ENCODE data around the gene RBM3.
A peak's percentile ranks its signal among the peaks of the same experiment; 100 is the strongest.

Gene RBM3

DNA sequence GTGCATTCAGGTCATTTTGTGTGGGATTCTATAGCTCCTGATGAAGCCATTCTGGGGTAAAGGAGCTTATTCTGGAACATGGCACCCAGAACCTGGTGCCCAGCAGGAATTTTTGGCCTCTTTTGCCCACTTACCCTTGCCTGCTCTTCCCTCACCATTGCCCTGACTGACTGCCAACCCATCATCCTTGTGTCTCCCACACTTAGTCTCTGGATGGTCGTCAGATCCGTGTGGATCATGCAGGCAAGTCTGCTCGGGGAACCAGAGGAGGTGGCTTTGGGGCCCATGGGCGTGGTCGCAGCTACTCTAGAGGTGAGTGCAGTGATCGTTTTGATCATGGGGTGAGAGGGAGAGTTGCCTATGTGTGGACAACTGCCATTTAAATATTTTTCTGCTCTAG lies 1.8 kb downstream of the RBM3 start:
- H3K4me1 ChIP-seq (ENCODE audit: low read length) = 0 out of 2 replicates have a peak, but pooled peaks cover 4% of the 10 kb centered on the region

DNA sequence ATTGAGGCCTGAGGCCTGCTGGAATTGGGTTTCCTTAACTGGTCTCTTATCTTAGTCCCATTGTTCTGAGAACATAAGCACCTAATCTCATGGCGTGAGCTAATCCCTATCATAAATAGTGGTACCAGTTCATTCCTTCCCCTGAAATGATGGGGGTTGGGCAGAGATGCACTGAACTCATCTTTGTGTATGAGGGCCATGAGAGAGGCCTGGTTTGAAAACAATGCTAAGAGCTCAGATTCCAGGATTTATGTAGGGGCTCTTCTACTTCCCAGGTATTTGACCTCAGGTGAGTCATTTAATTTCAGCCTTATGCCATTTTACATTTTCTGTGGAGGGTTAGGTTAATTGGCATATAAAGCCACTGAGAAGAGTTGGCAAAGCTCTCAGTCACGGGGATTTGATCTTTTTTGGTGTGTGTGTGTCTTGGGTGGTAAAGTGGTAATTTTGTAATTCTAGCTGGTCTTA lies 4.4 kb downstream of the RBM3 start:
- Histone ChIP-seq H3K27ac (ENCODE audit: low read length) (no peak overlapping the region), H3F3A (ENCODE audit: insufficient read depth, low read length) (peaks cover 23% of the 10 kb centered on the region), H3K9me3 (replicated peaks; ENCODE audit: insufficient read depth, low read length) (no peaks in the 10 kb centered on the region), H3K4me1 (ENCODE audit: low read length) (0 out of 2 replicates have a peak, but pooled peaks cover 4% of the 10 kb centered on the region), H3K4me2 (ENCODE audit: low read depth, low read length) (no peak overlapping the region), H2AFZ (ENCODE audit: low read length) (no peak overlapping the region), H3K27me3 (replicated peaks; ENCODE audit: insufficient read depth, low read length) (no peaks in the 10 kb centered on the region), H3K79me2 (ENCODE audit: low read length) (peaks cover 20% of the 10 kb centered on the region), H4K20me1 (ENCODE audit: insufficient read depth, low read length) (no peaks in the 10 kb centered on the region), H3K9me2 (replicated peaks; ENCODE audit: insufficient read depth, low read length) (no peaks in the 10 kb centered on the region), H3K4me3 (ENCODE audit: low read length) (no peak overlapping the region), H3K36me3 (replicated peaks; ENCODE audit: insufficient read depth, low read length) (no peaks in the 10 kb centered on the region; the same call in 1 of the 2 replicates), H3K9ac (ENCODE audit: low read length) (no peak overlapping the region)
- TF ChIP-seq EZH2phosphoT487 (IDR thresholded peaks at IDR 0.05; ENCODE audit: low read length) = no peak
- no peak for TF ChIP-seq EZH2 (optimal IDR thresholded peaks at IDR 0.05; ENCODE audit: low read depth, low read length)
- TF ChIP-seq, protein P1, sequence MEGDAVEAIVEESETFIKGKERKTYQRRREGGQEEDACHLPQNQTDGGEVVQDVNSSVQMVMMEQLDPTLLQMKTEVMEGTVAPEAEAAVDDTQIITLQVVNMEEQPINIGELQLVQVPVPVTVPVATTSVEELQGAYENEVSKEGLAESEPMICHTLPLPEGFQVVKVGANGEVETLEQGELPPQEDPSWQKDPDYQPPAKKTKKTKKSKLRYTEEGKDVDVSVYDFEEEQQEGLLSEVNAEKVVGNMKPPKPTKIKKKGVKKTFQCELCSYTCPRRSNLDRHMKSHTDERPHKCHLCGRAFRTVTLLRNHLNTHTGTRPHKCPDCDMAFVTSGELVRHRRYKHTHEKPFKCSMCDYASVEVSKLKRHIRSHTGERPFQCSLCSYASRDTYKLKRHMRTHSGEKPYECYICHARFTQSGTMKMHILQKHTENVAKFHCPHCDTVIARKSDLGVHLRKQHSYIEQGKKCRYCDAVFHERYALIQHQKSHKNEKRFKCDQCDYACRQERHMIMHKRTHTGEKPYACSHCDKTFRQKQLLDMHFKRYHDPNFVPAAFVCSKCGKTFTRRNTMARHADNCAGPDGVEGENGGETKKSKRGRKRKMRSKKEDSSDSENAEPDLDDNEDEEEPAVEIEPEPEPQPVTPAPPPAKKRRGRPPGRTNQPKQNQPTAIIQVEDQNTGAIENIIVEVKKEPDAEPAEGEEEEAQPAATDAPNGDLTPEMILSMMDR (IDR thresholded peaks at IDR 0.05; ENCODE audit: low read length) = no peak
- no peak for DNase-seq

More for the DNA sequence above, 1.8 kb downstream of the RBM3 start:
- H4K20me1 ChIP-seq (ENCODE audit: insufficient read depth, low read length) = no peaks in the 10 kb centered on the region
- 0 out of 2 replicates have a peak overlapping the region, but pooled peaks have one; percentile 99 for H3K4me3 ChIP-seq (ENCODE audit: low read length)
- no peaks in the 10 kb centered on the region for H3K9me2 ChIP-seq (replicated peaks; ENCODE audit: insufficient read depth, low read length)
- peaks cover 20% of the 10 kb centered on the region for H3K79me2 ChIP-seq (ENCODE audit: low read length)
- DNase-seq = no peak
- H3K27ac ChIP-seq (ENCODE audit: low read length) = no peak overlapping the region
- H3F3A ChIP-seq (ENCODE audit: insufficient read depth, low read length) = peaks cover 23% of the 10 kb centered on the region
- TF ChIP-seq, protein P1 (IDR thresholded peaks at IDR 0.05; ENCODE audit: low read length) = no peak
- TF ChIP-seq EZH2phosphoT487 (IDR thresholded peaks at IDR 0.05; ENCODE audit: low read length) (no peak), EZH2 (optimal IDR thresholded peaks at IDR 0.05; ENCODE audit: low read depth, low read length) (no peak)
- peak overlapping the region; percentile 90; the same call in 1 of the 2 replicates for H3K4me2 ChIP-seq (ENCODE audit: low read depth, low read length)
- no peak overlapping the region for H2AFZ ChIP-seq (ENCODE audit: low read length)
- H3K27me3 ChIP-seq (replicated peaks; ENCODE audit: insufficient read depth, low read length) = no peaks in the 10 kb centered on the region
- no peaks in the 10 kb centered on the region for H3K9me3 ChIP-seq (replicated peaks; ENCODE audit: insufficient read depth, low read length)
- H3K9ac ChIP-seq (ENCODE audit: low read length) = no peak overlapping the region
- no peaks in the 10 kb centered on the region; the same call in 1 of the 2 replicates for H3K36me3 ChIP-seq (replicated peaks; ENCODE audit: insufficient read depth, low read length)

DNA sequence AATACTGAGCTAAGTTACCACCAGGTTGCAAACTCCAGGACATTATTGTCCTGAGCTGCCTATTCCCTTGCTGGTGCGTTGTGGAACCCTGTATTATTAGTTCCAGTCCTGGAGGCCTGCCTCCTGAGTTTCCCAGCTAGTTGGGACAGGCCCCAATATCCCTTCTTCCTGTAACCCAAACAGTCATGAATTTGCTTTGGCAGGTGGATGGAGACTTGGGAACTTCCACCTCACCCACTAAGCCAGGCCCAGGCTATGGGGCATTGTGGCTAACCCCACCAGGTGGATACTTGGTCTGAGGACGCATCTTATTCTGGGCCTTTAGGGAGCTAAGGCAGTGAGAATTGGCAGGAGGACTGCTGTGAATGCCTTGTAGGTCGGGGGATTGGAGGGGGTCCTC lies 5.0 kb downstream of the RBM3 start:
- H3K27me3 ChIP-seq (replicated peaks; ENCODE audit: insufficient read depth, low read length) = no peaks in the 10 kb centered on the region
- no peak overlapping the region for H3K27ac ChIP-seq (ENCODE audit: low read length)
- H3K79me2 ChIP-seq (ENCODE audit: low read length) = peaks cover 20% of the 10 kb centered on the region
- H3K4me1 ChIP-seq (ENCODE audit: low read length) = 0 out of 2 replicates have a peak, but pooled peaks cover 4% of the 10 kb centered on the region
- H2AFZ ChIP-seq (ENCODE audit: low read length) = no peak overlapping the region
- H3K36me3 ChIP-seq (replicated peaks; ENCODE audit: insufficient read depth, low read length) = no peaks in the 10 kb centered on the region; the same call in 1 of the 2 replicates
- H3K4me2 ChIP-seq (ENCODE audit: low read depth, low read length) = no peak overlapping the region
- H3K9ac ChIP-seq (ENCODE audit: low read length) = no peak overlapping the region
- H3K9me2 ChIP-seq (replicated peaks; ENCODE audit: insufficient read depth, low read length) = no peaks in the 10 kb centered on the region
- H3K9me3 ChIP-seq (replicated peaks; ENCODE audit: insufficient read depth, low read length) = no peaks in the 10 kb centered on the region
- peaks cover 23% of the 10 kb centered on the region for H3F3A ChIP-seq (ENCODE audit: insufficient read depth, low read length)
- H4K20me1 ChIP-seq (ENCODE audit: insufficient read depth, low read length) = no peaks in the 10 kb centered on the region
- DNase-seq = no peak
- TF ChIP-seq EZH2 (optimal IDR thresholded peaks at IDR 0.05; ENCODE audit: low read depth, low read length) = no peak
- TF ChIP-seq EZH2phosphoT487 (IDR thresholded peaks at IDR 0.05; ENCODE audit: low read length) = no peak
- TF ChIP-seq, protein P1 (IDR thresholded peaks at IDR 0.05; ENCODE audit: low read length) = no peak
- no peak overlapping the region for H3K4me3 ChIP-seq (ENCODE audit: low read length)

Data from MM.1S (cell line).